ENCODE measurements around the gene FARS2. TPM values are rescaled to one million over a fixed set of nuclear protein-coding genes. Genes with fewer than 3 reads are reported as not detected.

Gene FARS2
- total and polyA plus RNA-seq, 2 donors (not counting 1 experiment from before 2014, with no cell fraction given), result 33.0 to 35.5 TPM

DNA sequence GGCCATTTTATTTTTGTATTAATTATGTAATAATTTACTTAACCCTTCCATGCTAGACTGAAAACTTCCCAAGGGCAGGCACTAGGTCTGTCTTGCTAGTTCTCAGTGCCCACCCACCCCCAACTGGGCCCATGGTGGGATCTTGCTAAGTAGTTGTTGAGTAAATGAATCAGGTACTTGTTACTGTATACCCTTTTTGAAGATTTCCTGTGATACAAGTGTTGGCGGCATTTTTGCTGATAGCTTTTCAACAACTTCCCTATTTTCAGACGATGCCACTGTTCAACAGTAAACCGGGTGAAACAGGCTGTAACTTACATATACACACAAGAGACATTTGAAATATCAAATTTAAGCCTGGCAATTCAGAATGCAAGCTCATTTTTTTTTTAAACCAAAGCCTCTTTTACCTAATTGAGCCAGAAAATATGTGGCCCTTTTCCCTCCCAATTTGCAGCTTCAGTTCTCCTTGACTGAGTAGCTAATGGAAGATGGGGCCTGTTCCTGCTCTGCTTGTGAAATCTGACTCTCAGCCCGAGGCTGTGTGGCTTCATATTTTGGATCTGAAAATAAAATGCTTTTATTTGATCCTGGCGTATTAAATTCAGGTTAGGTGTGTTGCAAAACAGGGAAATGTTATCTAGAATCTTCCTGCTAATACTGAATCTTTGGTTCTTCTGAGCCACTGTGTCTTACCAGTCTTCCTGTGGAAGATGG, 457.1 kb downstream of the FARS2 start:
- peaks cover 26 to 31% of the 10 kb centered on the region in 2 donors for H3K4me1 ChIP-seq (ENCODE audit: control insufficient read depth in 2 of 2, insufficient read depth in 2 of 2, low read length in 2 of 2)
- H3K27ac Mint-ChIP-seq, result peak overlapping the region; percentile 76
- H3K4me3 ChIP-seq (ENCODE audit: control extremely low read depth in 1 of 5, extremely low read depth in 1 of 5, insufficient read depth in 1 of 5, low read depth in 2 of 5, low read length in 4 of 5), result no peak overlapping the region
- H3K4me1 Mint-ChIP-seq, result peaks cover 41% of the 10 kb centered on the region
- no peaks in the 10 kb centered on the region for H4K20me1 ChIP-seq (ENCODE audit: control insufficient read depth, insufficient read depth, low read length, poor library complexity, severe bottlenecking)
- ChIA-PET POLR2A (interaction anchor here (0.7 kb wide), 1 partner anchor 58 kb away, joined by 3 read pairs; no protein-coding TSS in a partner anchor), CTCF (interaction anchor here (2.5 kb wide), 1 partner anchor 11 kb away, joined by 7 read pairs; no protein-coding TSS in a partner anchor)
- peak overlapping the region; percentile 39 for H3K4me3 Mint-ChIP-seq
- no peak overlapping the region for H3K9ac ChIP-seq (ENCODE audit: low read length)
- peaks cover 5% of the 10 kb centered on the region for H3K9me3 Mint-ChIP-seq (ENCODE audit: insufficient read depth)
- no peaks in the 10 kb centered on the region for H3K27me3 Mint-ChIP-seq
- peak; percentile 64 for DNase-seq
- intact Hi-C loops (cut with micrococcal nuclease), result no loop called here
- peak overlapping the region; percentile 50 for H3K4me2 ChIP-seq (replicated peaks; ENCODE audit: low read depth, low read length, poor library complexity, severe bottlenecking)
- H3K79me2 ChIP-seq (ENCODE audit: control insufficient read depth, insufficient read depth, low read length), result no peaks in the 10 kb centered on the region
- peak; percentile 85 for ATAC-seq (ENCODE audit: low read depth)
- peak overlapping the region in 1 of 2 donors; percentile 36 for H3K27ac ChIP-seq (ENCODE audit: low read length in 2 of 2)
- H3K36me3 ChIP-seq (replicated peaks in 1 of 2; ENCODE audit: control extremely low read depth in 1 of 2, control insufficient read depth in 1 of 2, extremely low read depth in 1 of 2, insufficient read depth in 2 of 2, low read length in 1 of 2), result no peaks in the 10 kb centered on the region
- 29% methylated on average over 4 of the region's 5 CpGs for WGBS (ENCODE audit: insufficient coverage)
- H2AFZ ChIP-seq (ENCODE audit: insufficient read depth, low read depth, low read length, poor library complexity, severe bottlenecking), result peak overlapping the region; percentile 3
- H3K27me3 ChIP-seq (replicated peaks in 1 of 4; ENCODE audit: control extremely low read depth in 1 of 4, control insufficient read depth in 3 of 4, insufficient read depth in 4 of 4, low read length in 3 of 4), result no peaks in the 10 kb centered on the region
- no peak for TF ChIP-seq EZH2 (IDR thresholded peaks at IDR 0.05; ENCODE audit: borderline replicate concordance, insufficient read depth, low read depth, low read length, poor library complexity, severe bottlenecking)
- TF ChIP-seq, protein P1, sequence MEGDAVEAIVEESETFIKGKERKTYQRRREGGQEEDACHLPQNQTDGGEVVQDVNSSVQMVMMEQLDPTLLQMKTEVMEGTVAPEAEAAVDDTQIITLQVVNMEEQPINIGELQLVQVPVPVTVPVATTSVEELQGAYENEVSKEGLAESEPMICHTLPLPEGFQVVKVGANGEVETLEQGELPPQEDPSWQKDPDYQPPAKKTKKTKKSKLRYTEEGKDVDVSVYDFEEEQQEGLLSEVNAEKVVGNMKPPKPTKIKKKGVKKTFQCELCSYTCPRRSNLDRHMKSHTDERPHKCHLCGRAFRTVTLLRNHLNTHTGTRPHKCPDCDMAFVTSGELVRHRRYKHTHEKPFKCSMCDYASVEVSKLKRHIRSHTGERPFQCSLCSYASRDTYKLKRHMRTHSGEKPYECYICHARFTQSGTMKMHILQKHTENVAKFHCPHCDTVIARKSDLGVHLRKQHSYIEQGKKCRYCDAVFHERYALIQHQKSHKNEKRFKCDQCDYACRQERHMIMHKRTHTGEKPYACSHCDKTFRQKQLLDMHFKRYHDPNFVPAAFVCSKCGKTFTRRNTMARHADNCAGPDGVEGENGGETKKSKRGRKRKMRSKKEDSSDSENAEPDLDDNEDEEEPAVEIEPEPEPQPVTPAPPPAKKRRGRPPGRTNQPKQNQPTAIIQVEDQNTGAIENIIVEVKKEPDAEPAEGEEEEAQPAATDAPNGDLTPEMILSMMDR (IDR thresholded peaks at IDR 0.05), result no peak
- peaks cover 0 to 2% (median 0%) of the 10 kb centered on the region in 3 donors for H3K9me3 ChIP-seq (ENCODE audit: control extremely low read depth in 1 of 3, control insufficient read depth in 2 of 3, insufficient read depth in 1 of 3, low read length in 2 of 3)
